RWPE1 (cell line): ENCODE data around the gene SOX5.

ENCODE experiments used
- CTCF ChIA-PET: fragments of 350-600 bp; sonication (Branson Sonifier 250); formaldehyde crosslinking; extraction: SDS; loops from one replicate; lab custom pipeline; 2021; lab: Yijun Ruan, JAX
- POLR2A ChIA-PET: fragments of 400-600 bp; formaldehyde crosslinking; extraction: SDS; loops from one replicate; lab custom pipeline; 2020; ENCODE audit warnings: antibody characterized with exemption; ENCODE audit not compliant: low non-redundant PET; lab: Yijun Ruan, JAX
- DNase-seq: peaks from one replicate; pipeline ENCODE4 v3.0.0; 2012; ENCODE audit warnings: low spot score
- H3K27ac ChIP-seq: fragments of 450-650 bp; 2 replicates; pipeline ENCODE4 v1.5.1; 2017
- TF ChIP-seq, protein P1 (sequence below): fragments of 450-650 bp; conservative IDR thresholded peaks from 2 replicates; pipeline ENCODE4 v1.5.1; 2017; ENCODE audit warnings: low read depth, mild to moderate bottlenecking

SOX5 gene

GRCh38 chr12:23628806-23629205 is 320.7 kb downstream of the SOX5 start:
- TF ChIP-seq, protein P1, sequence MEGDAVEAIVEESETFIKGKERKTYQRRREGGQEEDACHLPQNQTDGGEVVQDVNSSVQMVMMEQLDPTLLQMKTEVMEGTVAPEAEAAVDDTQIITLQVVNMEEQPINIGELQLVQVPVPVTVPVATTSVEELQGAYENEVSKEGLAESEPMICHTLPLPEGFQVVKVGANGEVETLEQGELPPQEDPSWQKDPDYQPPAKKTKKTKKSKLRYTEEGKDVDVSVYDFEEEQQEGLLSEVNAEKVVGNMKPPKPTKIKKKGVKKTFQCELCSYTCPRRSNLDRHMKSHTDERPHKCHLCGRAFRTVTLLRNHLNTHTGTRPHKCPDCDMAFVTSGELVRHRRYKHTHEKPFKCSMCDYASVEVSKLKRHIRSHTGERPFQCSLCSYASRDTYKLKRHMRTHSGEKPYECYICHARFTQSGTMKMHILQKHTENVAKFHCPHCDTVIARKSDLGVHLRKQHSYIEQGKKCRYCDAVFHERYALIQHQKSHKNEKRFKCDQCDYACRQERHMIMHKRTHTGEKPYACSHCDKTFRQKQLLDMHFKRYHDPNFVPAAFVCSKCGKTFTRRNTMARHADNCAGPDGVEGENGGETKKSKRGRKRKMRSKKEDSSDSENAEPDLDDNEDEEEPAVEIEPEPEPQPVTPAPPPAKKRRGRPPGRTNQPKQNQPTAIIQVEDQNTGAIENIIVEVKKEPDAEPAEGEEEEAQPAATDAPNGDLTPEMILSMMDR: no peak
- POLR2A ChIA-PET: no interaction called here
- H3K27ac ChIP-seq: no peak overlapping the region
- CTCF ChIA-PET: interaction anchor here (0.6 to 0.7 kb wide), 2 partner anchors 10 to 35 kb away, joined by 3 to 5 read pairs; no protein-coding TSS in a partner anchor
- DNase-seq: no peak

- ChIA-PET POLR2A (no interaction called here), CTCF (no interaction called here)
- H3K27ac ChIP-seq: no peak overlapping the region
- TF ChIP-seq, protein P1: no peak
- DNase-seq: no peak
Measured at GRCh38 chr12:23626791-23627190, 322.7 kb downstream of the SOX5 start.

GRCh38 chr12:23621900-23622299 is 327.6 kb downstream of the SOX5 start:
- TF ChIP-seq, protein P1: no peak
- DNase-seq: no peak
- CTCF ChIA-PET: no interaction called here
- POLR2A ChIA-PET: no interaction called here
- no peak overlapping the region for H3K27ac ChIP-seq

DNA sequence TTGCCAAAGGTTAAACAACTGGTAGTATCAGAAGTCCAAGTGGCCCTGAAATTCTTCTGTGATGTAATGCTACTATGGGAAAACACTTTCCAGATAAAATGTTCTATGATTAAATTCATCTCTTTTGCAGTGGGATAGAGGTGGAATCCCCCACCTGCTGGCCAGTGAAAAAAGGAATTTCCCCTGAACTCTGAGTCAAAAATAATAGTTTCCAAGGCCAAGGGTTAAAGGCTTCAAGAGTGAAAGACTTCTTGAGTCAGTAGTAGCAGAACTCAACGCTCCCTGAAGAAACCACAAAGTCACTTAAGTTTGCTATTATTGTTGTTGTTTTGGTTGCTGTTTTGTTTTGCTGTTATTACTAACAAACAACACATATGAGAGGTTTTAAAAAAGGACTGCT is 330.8 kb downstream of the SOX5 start:
- ChIA-PET CTCF (interaction anchor here (0.6 kb wide), 1 partner anchor 10 kb away, joined by 5 read pairs; no protein-coding TSS in a partner anchor), POLR2A (no interaction called here)
- no peak for DNase-seq
- no peak overlapping the region for H3K27ac ChIP-seq
- TF ChIP-seq, protein P1: no peak

- DNase-seq: no peak
- POLR2A ChIA-PET: no interaction called here
- CTCF ChIA-PET: interaction anchor here (0.5 kb wide), 1 partner anchor 80 kb away, joined by 10 read pairs; no protein-coding TSS in a partner anchor
- TF ChIP-seq, protein P1: no peak
- no peak overlapping the region for H3K27ac ChIP-seq
Measured at GRCh38 chr12:23617749-23618148, 331.7 kb downstream of the SOX5 start.

DNA sequence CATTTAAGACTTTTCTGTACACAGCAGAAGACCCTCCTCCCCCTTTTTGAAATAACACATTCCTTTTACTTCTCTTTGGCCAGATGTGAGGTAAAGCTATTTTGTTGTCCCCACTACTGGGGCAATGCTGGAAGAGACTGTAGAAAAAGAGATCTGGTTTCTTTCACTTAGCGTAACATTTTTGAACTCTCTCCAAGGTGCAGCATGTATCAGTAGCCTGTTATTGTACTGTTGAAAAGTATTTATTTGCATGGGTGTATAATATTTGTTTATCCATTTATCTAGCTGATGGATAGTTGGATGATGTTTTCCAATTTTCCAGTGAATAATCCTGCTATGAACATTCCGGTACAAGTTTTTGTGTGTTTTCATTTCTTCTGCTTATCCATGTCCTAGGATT is 335.2 kb downstream of the SOX5 start:
- ChIA-PET POLR2A (no interaction called here), CTCF (interaction anchor here (0.7 kb wide), 1 partner anchor 24 kb away, joined by 3 read pairs; no protein-coding TSS in a partner anchor)

More for the DNA sequence above, 335.2 kb downstream of the SOX5 start:
- TF ChIP-seq, protein P1: no peak
- DNase-seq: no peak
- no peak overlapping the region for H3K27ac ChIP-seq
